ENCODE measurements around the gene CCDC180.
"Not testable (repeated sequence)": the region's sequence is repeated elsewhere in the genome, so short reads cannot be mapped to it uniquely, and the experiment has no call there.

The CCDC180 gene

DNA sequence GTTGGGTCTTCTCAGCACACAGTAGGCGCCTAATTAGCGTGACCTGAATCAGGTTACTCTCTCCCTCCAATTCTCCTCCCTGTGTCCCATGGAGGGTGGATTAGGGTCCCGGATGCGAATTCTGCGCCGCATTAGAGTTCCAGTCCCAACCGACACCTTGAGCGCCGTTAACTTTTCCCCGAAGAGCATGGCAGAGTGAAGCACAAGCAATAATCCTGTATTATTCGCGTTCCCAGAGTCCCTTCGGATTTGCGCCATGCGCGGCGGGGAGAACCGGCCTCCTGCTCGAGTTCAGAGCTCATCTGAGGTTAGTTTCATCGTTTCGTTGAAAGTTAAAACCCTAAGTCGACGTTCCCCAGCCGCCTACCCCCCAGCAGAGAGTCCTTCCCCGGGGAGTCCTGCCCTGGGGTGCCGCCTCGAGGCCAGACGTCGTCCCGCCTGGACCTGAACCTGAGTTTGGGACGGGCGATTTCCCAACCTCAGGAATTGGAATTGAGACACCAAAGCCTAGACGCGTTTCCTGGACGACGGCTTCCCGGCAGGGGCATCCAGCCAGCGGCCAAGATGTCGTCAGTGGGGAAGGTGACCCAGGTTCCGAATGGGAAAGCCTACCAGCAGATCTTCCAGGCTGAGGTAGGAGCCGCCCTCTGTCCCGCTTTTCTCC, at the start of gene CCDC180:
Gene CCDC180, plus strand, starts transcription at position 160 of the 664 bp plus-strand sequence. Its CDS starts 405 bp downstream, at position 565.
- H3K4me3 ChIP-seq (ENCODE audit: low read length): peak within 1 kb of the TSS; percentile 24
- peak; percentile 41 for DNase-seq (ENCODE audit: low read depth)
- TF ChIP-seq, protein P1, sequence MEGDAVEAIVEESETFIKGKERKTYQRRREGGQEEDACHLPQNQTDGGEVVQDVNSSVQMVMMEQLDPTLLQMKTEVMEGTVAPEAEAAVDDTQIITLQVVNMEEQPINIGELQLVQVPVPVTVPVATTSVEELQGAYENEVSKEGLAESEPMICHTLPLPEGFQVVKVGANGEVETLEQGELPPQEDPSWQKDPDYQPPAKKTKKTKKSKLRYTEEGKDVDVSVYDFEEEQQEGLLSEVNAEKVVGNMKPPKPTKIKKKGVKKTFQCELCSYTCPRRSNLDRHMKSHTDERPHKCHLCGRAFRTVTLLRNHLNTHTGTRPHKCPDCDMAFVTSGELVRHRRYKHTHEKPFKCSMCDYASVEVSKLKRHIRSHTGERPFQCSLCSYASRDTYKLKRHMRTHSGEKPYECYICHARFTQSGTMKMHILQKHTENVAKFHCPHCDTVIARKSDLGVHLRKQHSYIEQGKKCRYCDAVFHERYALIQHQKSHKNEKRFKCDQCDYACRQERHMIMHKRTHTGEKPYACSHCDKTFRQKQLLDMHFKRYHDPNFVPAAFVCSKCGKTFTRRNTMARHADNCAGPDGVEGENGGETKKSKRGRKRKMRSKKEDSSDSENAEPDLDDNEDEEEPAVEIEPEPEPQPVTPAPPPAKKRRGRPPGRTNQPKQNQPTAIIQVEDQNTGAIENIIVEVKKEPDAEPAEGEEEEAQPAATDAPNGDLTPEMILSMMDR (conservative IDR thresholded peaks at IDR 0.05; ENCODE audit: low read length): no peak

DNA sequence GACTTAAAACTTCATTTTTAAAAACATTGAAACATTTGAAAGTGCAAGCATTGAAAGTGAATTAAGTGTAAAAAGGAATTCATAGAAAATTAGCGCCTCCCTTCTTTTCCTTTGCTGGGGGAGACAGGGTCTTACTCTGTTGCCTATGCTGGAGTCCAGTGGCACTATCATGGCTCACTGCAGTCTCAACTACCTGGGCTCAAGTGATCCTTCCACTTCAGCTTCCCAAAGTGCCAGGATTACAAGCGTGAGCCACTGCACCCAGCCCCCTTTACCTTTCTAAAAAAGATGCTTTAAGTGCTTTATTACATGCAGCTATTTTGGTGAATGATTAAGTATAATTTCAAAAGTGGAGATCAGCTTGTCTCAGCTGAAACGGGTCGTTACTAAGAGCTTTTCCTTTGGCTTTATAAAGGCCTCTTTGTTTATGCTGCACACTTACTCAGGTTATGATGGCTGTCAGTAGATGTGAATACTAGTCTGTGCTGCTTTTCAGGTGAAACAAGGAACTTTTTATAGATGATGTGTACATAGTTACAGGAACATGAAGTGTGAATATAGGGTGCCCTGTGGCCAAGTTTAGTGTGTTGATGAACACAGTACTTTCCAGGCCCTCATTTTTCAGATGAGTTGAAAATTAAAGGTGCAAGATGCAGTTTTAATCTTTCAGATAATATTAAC, 47.5 kb upstream of the CCDC180 start:
- not testable (repeated sequence) for DNase-seq (ENCODE audit: low read depth); H3K4me3 ChIP-seq (ENCODE audit: low read length)

DNA sequence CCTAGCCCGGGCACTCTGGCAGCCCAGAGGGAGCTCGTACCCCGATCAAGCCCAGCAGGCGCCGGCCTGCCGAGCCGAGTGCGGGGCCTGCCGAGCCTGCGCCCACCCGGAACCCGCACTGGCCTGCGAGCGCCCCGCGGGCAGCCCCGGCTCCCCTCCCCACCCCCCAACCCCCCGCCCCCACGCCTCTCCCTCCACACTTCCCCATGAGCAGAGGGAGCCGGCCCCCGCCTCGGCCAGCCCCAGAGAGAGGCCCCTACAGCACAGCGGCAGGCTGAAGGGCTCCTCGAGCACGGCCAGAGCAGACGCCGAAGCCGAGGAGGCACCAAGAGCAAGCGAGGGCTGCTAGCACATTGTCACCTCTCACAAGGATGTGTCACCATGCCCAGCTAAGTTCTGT, 36.2 kb upstream of the CCDC180 start:
- no peak for DNase-seq (ENCODE audit: low read depth)
- no peak overlapping the region for H3K4me3 ChIP-seq (ENCODE audit: low read length)
- TF ChIP-seq, protein P1 (conservative IDR thresholded peaks at IDR 0.05; ENCODE audit: low read length): no peak

DNA sequence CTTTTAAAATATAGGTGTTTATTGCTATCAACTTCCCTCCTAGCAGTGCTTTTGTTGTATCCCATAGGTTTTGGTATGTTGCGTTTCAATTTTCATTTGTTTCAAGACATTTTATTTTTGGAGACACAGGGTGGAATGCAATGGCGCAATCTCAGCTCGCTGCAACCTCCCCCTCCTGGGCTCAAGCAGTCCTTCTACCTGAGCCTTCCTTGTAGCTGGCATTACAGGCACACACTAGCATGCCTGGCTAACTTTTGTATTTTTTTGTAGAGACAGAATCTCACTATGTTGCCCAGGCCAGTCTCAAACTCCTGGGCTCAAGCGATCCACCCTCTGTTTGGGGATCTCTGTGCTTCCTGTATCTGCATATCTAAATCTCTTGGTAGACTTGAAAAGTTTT, 35.4 kb upstream of the CCDC180 start:
- TF ChIP-seq, protein P1 (conservative IDR thresholded peaks at IDR 0.05; ENCODE audit: low read length): no peak
- DNase-seq (ENCODE audit: low read depth): no peak
- H3K4me3 ChIP-seq (ENCODE audit: low read length): no peak overlapping the region

DNA sequence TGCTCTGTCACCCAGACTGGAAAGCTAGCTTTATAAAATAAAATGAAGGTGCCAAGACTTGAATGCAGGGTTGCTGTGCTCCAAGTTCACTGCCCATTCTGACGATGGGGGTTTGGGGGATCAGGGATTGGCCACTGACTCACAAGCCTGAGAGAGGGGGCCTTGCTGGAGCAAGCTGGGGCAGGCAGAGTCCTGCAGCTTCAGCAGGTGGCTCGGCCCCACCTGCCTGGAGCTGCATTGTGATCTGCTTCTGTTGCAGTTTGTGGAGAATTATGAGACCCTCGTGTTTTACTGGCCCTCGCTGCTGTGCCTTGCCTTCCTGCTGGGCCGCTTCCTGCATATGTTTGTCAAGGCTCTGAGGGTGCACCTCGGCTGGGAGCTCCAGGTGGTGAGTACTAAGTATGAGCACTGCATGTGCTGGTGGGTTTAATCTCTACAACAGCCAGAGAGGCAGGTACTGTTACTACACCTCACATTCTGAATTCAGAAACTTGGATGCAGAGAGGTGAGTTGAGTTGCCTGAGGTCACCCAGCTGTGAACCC, 31.1 kb upstream of the CCDC180 start:
- TF ChIP-seq, protein P1 (conservative IDR thresholded peaks at IDR 0.05; ENCODE audit: low read length): no peak
- no peak for DNase-seq (ENCODE audit: low read depth)
- H3K4me3 ChIP-seq (ENCODE audit: low read length): no peak overlapping the region

DNA sequence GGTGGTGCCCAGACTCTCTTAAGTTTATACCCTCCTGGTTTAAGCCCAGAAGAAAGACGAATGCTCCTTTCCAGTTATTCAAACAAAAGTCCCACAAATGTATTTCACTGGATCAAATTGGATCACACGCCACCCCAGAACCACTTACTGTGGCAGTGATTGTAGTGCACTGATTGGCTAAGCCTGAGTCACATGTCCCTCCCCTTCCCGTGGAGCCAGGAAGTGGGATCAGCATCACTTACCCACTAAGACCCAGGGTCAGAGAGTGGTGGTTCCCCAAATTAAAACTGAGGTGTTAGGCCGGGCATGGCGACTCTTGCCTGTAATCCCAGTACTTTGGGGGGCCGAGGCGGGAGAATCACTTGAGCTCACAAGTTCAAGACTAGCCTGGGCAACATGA, 29.5 kb upstream of the CCDC180 start:
- DNase-seq (ENCODE audit: low read depth): no peak
- TF ChIP-seq, protein P1 (conservative IDR thresholded peaks at IDR 0.05; ENCODE audit: low read length): no peak
- H3K4me3 ChIP-seq (ENCODE audit: low read length): no peak overlapping the region

DNA sequence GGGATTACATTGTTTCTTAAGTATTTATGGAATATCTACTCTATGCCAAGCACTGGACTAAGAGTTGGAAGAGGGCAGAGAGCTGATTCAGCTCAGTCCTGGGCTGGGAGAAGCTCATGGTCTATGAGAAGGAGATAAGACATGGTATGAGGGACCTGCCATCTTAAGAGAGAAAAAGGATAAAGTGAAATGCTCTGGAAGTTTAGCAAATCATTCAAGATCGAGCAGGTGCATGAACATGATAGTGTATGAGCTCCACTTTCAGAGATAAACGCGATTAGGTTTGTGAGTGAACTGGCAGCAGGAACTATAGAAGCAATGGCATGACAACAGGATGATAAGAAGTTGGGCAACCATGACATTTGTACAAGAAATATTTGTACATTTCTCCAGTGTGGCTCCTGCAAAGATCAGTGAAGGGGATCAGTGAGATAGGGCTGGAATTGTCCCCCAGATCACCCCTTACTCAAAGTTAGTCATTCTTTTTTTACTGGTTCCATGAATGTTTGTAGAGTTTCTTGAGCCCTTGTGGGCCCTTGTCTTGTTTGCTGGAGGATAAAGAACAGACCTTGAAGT, 26.6 kb upstream of the CCDC180 start:
- H3K4me3 ChIP-seq (ENCODE audit: low read length): no peak overlapping the region
- TF ChIP-seq, protein P1 (conservative IDR thresholded peaks at IDR 0.05; ENCODE audit: low read length): no peak
- DNase-seq (ENCODE audit: low read depth): no peak

Measured in AG10803 (cell line).